GM19463 (cell line): ENCODE data around the gene USP36.
"Not testable (repeated sequence)": the region's sequence is repeated elsewhere in the genome, so short reads cannot be mapped to it uniquely, and the experiment has no call there.

Experiments used
- ATAC-seq: cut with Tn5 transposase; IDR thresholded peaks from one replicate; pipeline ENCODE4 v1.9.1; 2021; ENCODE audit warnings: mild to moderate bottlenecking, moderate library complexity; ENCODE audit not compliant: unreplicated experiment

Gene USP36

GRCh38 chr17:78774453-78774852 lies 66.2 kb downstream of the USP36 start:
- no peak for ATAC-seq

- no peak for ATAC-seq
Measured at GRCh38 chr17:78771758-78772382, 68.7 kb downstream of the USP36 start.

GRCh38 chr17:78769196-78769773 lies 71.3 kb downstream of the USP36 start:
- ATAC-seq: no peak

- ATAC-seq: no peak
Measured at GRCh38 chr17:78767806-78768205, 72.8 kb downstream of the USP36 start.

GRCh38 chr17:78766743-78767294 lies 73.8 kb downstream of the USP36 start:
- ATAC-seq: no peak

GRCh38 chr17:78766225-78766624 lies 74.4 kb downstream of the USP36 start:
- no peak for ATAC-seq

GRCh38 chr17:78765821-78766220 lies 74.8 kb downstream of the USP36 start:
- no peak for ATAC-seq

GRCh38 chr17:78764871-78765270 lies 75.7 kb downstream of the USP36 start:
- no peak for ATAC-seq

GRCh38 chr17:78763561-78763960 lies 77.1 kb downstream of the USP36 start:
- no peak for ATAC-seq

- no peak for ATAC-seq
Measured at GRCh38 chr17:78761789-78762406, 78.7 kb downstream of the USP36 start.

- ATAC-seq: no peak
Measured at GRCh38 chr17:78759969-78760352, 80.7 kb downstream of the USP36 start.

- ATAC-seq: no peak
Measured at GRCh38 chr17:78759203-78759968, 81.2 kb downstream of the USP36 start.

- ATAC-seq: no peak
Measured at GRCh38 chr17:78753316-78754250, 87.0 kb downstream of the USP36 start.

- ATAC-seq: no peak
Measured at GRCh38 chr17:78751447-78752161, 89.0 kb downstream of the USP36 start.

- not testable (repeated sequence) for ATAC-seq
Measured at GRCh38 chr17:78751000-78751399, 89.6 kb downstream of the USP36 start.

GRCh38 chr17:78748730-78749317 lies 91.8 kb downstream of the USP36 start:
- peak; percentile 70 for ATAC-seq

- ATAC-seq: no peak
Measured at GRCh38 chr17:78748048-78748729, 92.4 kb downstream of the USP36 start.

- no peak for ATAC-seq
Measured at GRCh38 chr17:78747488-78747887, 93.1 kb downstream of the USP36 start.

- no peak for ATAC-seq
Measured at GRCh38 chr17:78746949-78747269, 93.7 kb downstream of the USP36 start.
